GM23338 (cell line): ENCODE measurements around the gene TSC22D1. TPM values are rescaled to one million over a fixed set of nuclear protein-coding genes. Genes with fewer than 3 reads are reported as not detected.

ENCODE experiments used
- ATAC-seq: fragments of 200-7000 bp; cut with Tn5 transposase; 3 replicates; pipeline ENCODE4 v1.9.1; 2020
- DNase-seq: peaks from one replicate; pipeline ENCODE4 v3.0.0-alpha.2; 2015; ENCODE audit warnings: low spot score
- H2AFZ ChIP-seq: fragments of 200-600 bp; sonication (generic); 2 replicates; pipeline ENCODE4 v1.8.0; 2016; ENCODE audit warnings: antibody characterized with exemption, mild to moderate bottlenecking, moderate library complexity
- H3F3A ChIP-seq: fragments of 200-600 bp; sonication (generic); replicated peaks from 2 replicates; pipeline ENCODE4 v1.8.0; 2017; ENCODE audit warnings: antibody characterized with exemption, mixed run types, low read depth
- H3K27ac ChIP-seq: fragments of 200-600 bp; sonication (generic); 2 replicates; pipeline ENCODE4 v1.6.1; 2016; ENCODE audit warnings: low read depth
- H3K27me3 ChIP-seq: fragments of 200-600 bp; sonication (generic); 2 replicates; pipeline ENCODE4 v1.8.0; 2016; ENCODE audit warnings: mild to moderate bottlenecking, mixed run types, moderate library complexity; ENCODE audit not compliant: insufficient read depth
- H3K36me3 ChIP-seq: fragments of 200-600 bp; sonication (generic); 2 replicates; pipeline ENCODE4 v1.8.0; 2016; ENCODE audit warnings: mild to moderate bottlenecking; ENCODE audit not compliant: insufficient read depth
- H3K4me1 ChIP-seq: fragments of 200-600 bp; sonication (generic); 2 replicates; pipeline ENCODE4 v1.8.0; 2016; ENCODE audit warnings: mild to moderate bottlenecking, moderate library complexity; ENCODE audit not compliant: insufficient read depth
- H3K4me2 ChIP-seq: fragments of 200-600 bp; sonication (generic); 2 replicates; pipeline ENCODE4 v1.7.1; 2017; ENCODE audit warnings: mixed run types
- H3K4me3 ChIP-seq: fragments of 200-600 bp; sonication (generic); 2 replicates; pipeline ENCODE4 v1.6.1; 2016; ENCODE audit warnings: mixed run types
- H3K79me2 ChIP-seq: fragments of 200-600 bp; sonication (generic); replicated peaks from 2 replicates; pipeline ENCODE4 v1.8.0; 2017; ENCODE audit warnings: mild to moderate bottlenecking; ENCODE audit not compliant: insufficient read depth
- H3K9me2 ChIP-seq: fragments of 200-600 bp; sonication (generic); 2 replicates; pipeline ENCODE4 v1.8.0; 2017; ENCODE audit not compliant: insufficient read depth
- H4K20me1 ChIP-seq: fragments of 200-600 bp; sonication (generic); replicated peaks from 2 replicates; pipeline ENCODE4 v1.8.0; 2017; ENCODE audit warnings: mild to moderate bottlenecking; ENCODE audit not compliant: insufficient read depth
- H3K27ac Mint-ChIP-seq: 2 replicates; pipeline ENCODE4 v1.8.0; 2020; ENCODE audit warnings: inconsistent platforms, mild to moderate bottlenecking, moderate library complexity, mixed read lengths
- H3K27me3 Mint-ChIP-seq: 3 replicates; pipeline ENCODE4 v1.8.0; 2022; ENCODE audit warnings: low read depth, mild to moderate bottlenecking, moderate library complexity, mixed read lengths, inconsistent platforms; ENCODE audit not compliant: insufficient read depth, poor library complexity
- H3K36me3 Mint-ChIP-seq: 3 replicates; pipeline ENCODE4 v1.8.0; 2021; ENCODE audit warnings: low read depth, mild to moderate bottlenecking, inconsistent platforms, moderate library complexity, mixed read lengths
- H3K4me1 Mint-ChIP-seq: 3 replicates; pipeline ENCODE4 v1.8.0; 2020; ENCODE audit warnings: mild to moderate bottlenecking, inconsistent platforms, mixed read lengths
- H3K4me3 Mint-ChIP-seq: 3 replicates; pipeline ENCODE4 v1.8.0; 2021; ENCODE audit warnings: moderate library complexity, mild to moderate bottlenecking, inconsistent platforms, mixed read lengths
- H3K9me3 Mint-ChIP-seq: 3 replicates; pipeline ENCODE4 v1.8.0; 2020; ENCODE audit warnings: moderate library complexity, mild to moderate bottlenecking, inconsistent platforms, mixed read lengths
- EZH2 ChIP-seq: fragments of 200-600 bp; sonication (generic); IDR thresholded peaks from one replicate; pipeline ENCODE4 v1.8.0; 2017; ENCODE audit warnings: antibody characterized with exemption, mild to moderate bottlenecking, low read depth; ENCODE audit not compliant: unreplicated experiment
- EZH2phosphoT487 ChIP-seq: fragments of 200-600 bp; sonication (generic); IDR thresholded peaks from one replicate; pipeline ENCODE4 v1.8.1; 2018; ENCODE audit warnings: antibody characterized with exemption; ENCODE audit not compliant: unreplicated experiment
- JUNB ChIP-seq: IDR thresholded peaks from one replicate; pipeline ENCODE4 v1.6.1; 2016; ENCODE audit warnings: antibody characterized with exemption; ENCODE audit not compliant: unreplicated experiment
- POLR2AphosphoS5 ChIP-seq: IDR thresholded peaks from 2 replicates; pipeline ENCODE4 v1.6.1; 2016; ENCODE audit warnings: antibody characterized with exemption, low read depth
- polyA plus RNA-seq: library from polyadenylated mRNA; unstranded; fragments of >200 nt; fragmentation: Nextera tagmentation; extraction: Ambion mirVana; gene quantifications from 2 replicates; pipeline ENCODE4 v1.2.1, GENCODE V29; 2016
- total RNA-seq: library from RNA; depleted of rRNA; stranded (reverse); fragments of >200 nt; shearing (Covaris generic); gene quantifications from 2 replicates; pipeline ENCODE4 v1.2.3, GENCODE V29; 2014
- TF ChIP-seq, protein P1 (sequence below): IDR thresholded peaks from one replicate; pipeline ENCODE4 v1.6.1; 2018; ENCODE audit warnings: antibody characterized with exemption; ENCODE audit not compliant: unreplicated experiment
- TF ChIP-seq, protein P2 (sequence below): IDR thresholded peaks from 2 replicates; pipeline ENCODE4 v1.6.1; 2016; ENCODE audit warnings: antibody characterized with exemption
- TF ChIP-seq, protein P3 (sequence below), 2 experiments: fragments of 200-600 bp in 1 of 2; sonication (generic) in 1 of 2; conservative IDR thresholded peaks; 2 replicates each; pipeline versions ENCODE4 v1.5.1 to v1.6.1; 2016 to 2017; ENCODE audit warnings: antibody characterized with exemption in 2 of 2, low read depth in 2 of 2, mild to moderate bottlenecking in 2 of 2, moderate library complexity in 1 of 2

Gene TSC22D1
- total and polyA plus RNA-seq, 2 experiments from 2014 or later, result 58.5 to 114 TPM

DNA sequence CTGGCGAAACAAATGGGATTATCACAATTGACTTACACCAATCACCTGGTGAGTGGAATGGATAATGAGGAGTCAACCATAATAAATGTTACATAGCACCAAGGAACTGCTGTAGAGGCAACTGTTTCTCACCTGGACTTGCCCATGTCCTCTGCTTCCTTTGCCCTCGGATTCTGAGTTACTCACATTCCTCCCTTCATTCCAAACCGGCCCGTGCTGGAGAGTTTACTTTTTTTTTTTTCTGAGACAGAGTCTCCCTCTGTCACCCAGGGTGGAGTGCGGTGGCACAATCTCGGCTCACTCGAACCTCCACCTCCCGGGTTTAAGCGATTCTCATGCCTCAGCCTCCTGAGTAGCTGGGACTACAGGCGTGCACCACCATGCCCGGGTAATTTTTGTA lies 41.5 kb upstream of the TSC22D1 start:
- no peaks in the 10 kb centered on the region for H3K4me1 ChIP-seq
- no peaks in the 10 kb centered on the region for H3K36me3 Mint-ChIP-seq
- H3K9me3 Mint-ChIP-seq, result no peaks in the 10 kb centered on the region
- no peaks in the 10 kb centered on the region for H4K20me1 ChIP-seq
- peaks cover 3% of the 10 kb centered on the region; the same call in 1 of the 3 replicates for H3K4me1 Mint-ChIP-seq
- no peaks in the 10 kb centered on the region for H3K36me3 ChIP-seq
- H3K4me2 ChIP-seq, result no peak overlapping the region
- TF ChIP-seq, protein P1, sequence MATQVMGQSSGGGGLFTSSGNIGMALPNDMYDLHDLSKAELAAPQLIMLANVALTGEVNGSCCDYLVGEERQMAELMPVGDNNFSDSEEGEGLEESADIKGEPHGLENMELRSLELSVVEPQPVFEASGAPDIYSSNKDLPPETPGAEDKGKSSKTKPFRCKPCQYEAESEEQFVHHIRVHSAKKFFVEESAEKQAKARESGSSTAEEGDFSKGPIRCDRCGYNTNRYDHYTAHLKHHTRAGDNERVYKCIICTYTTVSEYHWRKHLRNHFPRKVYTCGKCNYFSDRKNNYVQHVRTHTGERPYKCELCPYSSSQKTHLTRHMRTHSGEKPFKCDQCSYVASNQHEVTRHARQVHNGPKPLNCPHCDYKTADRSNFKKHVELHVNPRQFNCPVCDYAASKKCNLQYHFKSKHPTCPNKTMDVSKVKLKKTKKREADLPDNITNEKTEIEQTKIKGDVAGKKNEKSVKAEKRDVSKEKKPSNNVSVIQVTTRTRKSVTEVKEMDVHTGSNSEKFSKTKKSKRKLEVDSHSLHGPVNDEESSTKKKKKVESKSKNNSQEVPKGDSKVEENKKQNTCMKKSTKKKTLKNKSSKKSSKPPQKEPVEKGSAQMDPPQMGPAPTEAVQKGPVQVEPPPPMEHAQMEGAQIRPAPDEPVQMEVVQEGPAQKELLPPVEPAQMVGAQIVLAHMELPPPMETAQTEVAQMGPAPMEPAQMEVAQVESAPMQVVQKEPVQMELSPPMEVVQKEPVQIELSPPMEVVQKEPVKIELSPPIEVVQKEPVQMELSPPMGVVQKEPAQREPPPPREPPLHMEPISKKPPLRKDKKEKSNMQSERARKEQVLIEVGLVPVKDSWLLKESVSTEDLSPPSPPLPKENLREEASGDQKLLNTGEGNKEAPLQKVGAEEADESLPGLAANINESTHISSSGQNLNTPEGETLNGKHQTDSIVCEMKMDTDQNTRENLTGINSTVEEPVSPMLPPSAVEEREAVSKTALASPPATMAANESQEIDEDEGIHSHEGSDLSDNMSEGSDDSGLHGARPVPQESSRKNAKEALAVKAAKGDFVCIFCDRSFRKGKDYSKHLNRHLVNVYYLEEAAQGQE, result no peak
- no peak overlapping the region for H3K4me3 Mint-ChIP-seq
- peak; percentile 14 for DNase-seq
- peak overlapping the region; percentile 18; the same call in 1 of the 2 replicates for H3K27ac Mint-ChIP-seq
- H3K4me3 ChIP-seq, result no peak overlapping the region
- H3K9me2 ChIP-seq, result no peaks in the 10 kb centered on the region
- H3K27me3 Mint-ChIP-seq, result peaks cover 2% of the 10 kb centered on the region
- no peak overlapping the region for H3K27ac ChIP-seq
- H2AFZ ChIP-seq, result no peak overlapping the region
- no peaks in the 10 kb centered on the region for H3K27me3 ChIP-seq
- no peaks in the 10 kb centered on the region for H3K79me2 ChIP-seq
- no peak for ATAC-seq
- no peaks in the 10 kb centered on the region for H3F3A ChIP-seq

DNA sequence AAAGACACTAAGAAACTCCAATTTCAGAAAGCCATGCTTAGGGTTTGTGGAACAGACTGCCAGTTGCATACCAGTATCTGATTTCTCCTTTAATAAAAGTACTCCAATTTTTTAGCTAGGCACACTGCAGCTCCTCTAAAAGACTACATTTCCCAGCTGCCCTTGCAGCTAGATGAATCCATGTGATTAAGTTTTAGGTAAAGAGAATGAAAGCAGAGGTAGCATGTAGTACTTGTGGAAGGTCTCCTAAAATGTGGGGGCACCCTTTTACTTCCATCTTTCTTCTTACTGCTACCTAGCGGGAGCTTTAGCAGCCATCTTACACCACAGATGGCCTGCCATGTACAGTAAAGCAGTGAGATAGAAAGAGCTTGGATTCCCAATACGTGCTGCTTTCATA lies 33.0 kb upstream of the TSC22D1 start:
- no peaks in the 10 kb centered on the region for H3K4me1 Mint-ChIP-seq
- Histone ChIP-seq H3K79me2 (no peaks in the 10 kb centered on the region), H3K36me3 (no peaks in the 10 kb centered on the region; the same call in 1 of the 2 replicates), H3K4me2 (no peak overlapping the region), H4K20me1 (no peaks in the 10 kb centered on the region), H3K27ac (no peak overlapping the region), H2AFZ (peak overlapping the region; percentile 85), H3K9me2 (no peaks in the 10 kb centered on the region), H3F3A (no peaks in the 10 kb centered on the region), H3K4me3 (no peak overlapping the region), H3K4me1 (no peaks in the 10 kb centered on the region), H3K27me3 (no peaks in the 10 kb centered on the region)
- H3K36me3 Mint-ChIP-seq, result peaks cover 7% of the 10 kb centered on the region
- no peaks in the 10 kb centered on the region for H3K27me3 Mint-ChIP-seq
- DNase-seq, result peak; percentile 65
- H3K27ac Mint-ChIP-seq, result no peak overlapping the region
- ATAC-seq, result peak; percentile 63
- H3K4me3 Mint-ChIP-seq, result no peak overlapping the region
- TF ChIP-seq, protein P2, sequence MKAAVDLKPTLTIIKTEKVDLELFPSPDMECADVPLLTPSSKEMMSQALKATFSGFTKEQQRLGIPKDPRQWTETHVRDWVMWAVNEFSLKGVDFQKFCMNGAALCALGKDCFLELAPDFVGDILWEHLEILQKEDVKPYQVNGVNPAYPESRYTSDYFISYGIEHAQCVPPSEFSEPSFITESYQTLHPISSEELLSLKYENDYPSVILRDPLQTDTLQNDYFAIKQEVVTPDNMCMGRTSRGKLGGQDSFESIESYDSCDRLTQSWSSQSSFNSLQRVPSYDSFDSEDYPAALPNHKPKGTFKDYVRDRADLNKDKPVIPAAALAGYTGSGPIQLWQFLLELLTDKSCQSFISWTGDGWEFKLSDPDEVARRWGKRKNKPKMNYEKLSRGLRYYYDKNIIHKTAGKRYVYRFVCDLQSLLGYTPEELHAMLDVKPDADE, result peak; percentile 59
- TF ChIP-seq EZH2phosphoT487, result no peak
- TF ChIP-seq EZH2, result no peak
- H3K9me3 Mint-ChIP-seq, result peaks cover 13% of the 10 kb centered on the region

DNA sequence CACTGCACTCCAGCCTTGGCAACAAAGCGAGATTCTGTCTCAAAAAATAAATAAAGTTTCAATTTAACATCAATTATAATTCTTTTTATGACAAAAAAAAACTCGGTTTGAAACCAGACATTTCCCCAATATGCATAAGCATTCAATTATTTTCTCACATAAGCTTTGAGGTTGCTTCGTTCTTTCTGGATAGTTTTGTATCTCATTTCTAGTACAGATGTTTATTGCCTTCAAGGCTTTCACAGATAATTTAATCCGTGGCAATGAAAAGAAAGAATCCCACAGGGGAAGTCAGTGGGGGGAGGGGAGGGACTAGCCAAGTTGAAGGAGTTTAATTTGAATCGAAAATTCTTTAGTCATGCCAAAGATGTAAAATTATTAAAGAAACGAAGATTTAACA lies 29.6 kb upstream of the TSC22D1 start:
- peaks cover 10% of the 10 kb centered on the region for H3K9me3 Mint-ChIP-seq
- Histone ChIP-seq H3K4me3 (no peak overlapping the region), H4K20me1 (no peaks in the 10 kb centered on the region), H3K4me1 (no peaks in the 10 kb centered on the region), H2AFZ (no peak overlapping the region), H3F3A (no peaks in the 10 kb centered on the region), H3K4me2 (no peak overlapping the region), H3K36me3 (no peaks in the 10 kb centered on the region; the same call in 1 of the 2 replicates), H3K27me3 (no peaks in the 10 kb centered on the region), H3K79me2 (no peaks in the 10 kb centered on the region), H3K9me2 (no peaks in the 10 kb centered on the region), H3K27ac (no peak overlapping the region)
- no peak overlapping the region for H3K27ac Mint-ChIP-seq
- DNase-seq, result no peak
- ATAC-seq, result no peak
- H3K4me3 Mint-ChIP-seq, result no peak overlapping the region
- H3K4me1 Mint-ChIP-seq, result no peaks in the 10 kb centered on the region
- H3K27me3 Mint-ChIP-seq, result no peaks in the 10 kb centered on the region
- peaks cover 6% of the 10 kb centered on the region for H3K36me3 Mint-ChIP-seq
- TF ChIP-seq, protein P1, result no peak
- TF ChIP-seq EZH2phosphoT487 (no peak), POLR2AphosphoS5 (no peak), EZH2 (no peak), JUNB (no peak)
- TF ChIP-seq, protein P2, result no peak
- TF ChIP-seq, protein P3, sequence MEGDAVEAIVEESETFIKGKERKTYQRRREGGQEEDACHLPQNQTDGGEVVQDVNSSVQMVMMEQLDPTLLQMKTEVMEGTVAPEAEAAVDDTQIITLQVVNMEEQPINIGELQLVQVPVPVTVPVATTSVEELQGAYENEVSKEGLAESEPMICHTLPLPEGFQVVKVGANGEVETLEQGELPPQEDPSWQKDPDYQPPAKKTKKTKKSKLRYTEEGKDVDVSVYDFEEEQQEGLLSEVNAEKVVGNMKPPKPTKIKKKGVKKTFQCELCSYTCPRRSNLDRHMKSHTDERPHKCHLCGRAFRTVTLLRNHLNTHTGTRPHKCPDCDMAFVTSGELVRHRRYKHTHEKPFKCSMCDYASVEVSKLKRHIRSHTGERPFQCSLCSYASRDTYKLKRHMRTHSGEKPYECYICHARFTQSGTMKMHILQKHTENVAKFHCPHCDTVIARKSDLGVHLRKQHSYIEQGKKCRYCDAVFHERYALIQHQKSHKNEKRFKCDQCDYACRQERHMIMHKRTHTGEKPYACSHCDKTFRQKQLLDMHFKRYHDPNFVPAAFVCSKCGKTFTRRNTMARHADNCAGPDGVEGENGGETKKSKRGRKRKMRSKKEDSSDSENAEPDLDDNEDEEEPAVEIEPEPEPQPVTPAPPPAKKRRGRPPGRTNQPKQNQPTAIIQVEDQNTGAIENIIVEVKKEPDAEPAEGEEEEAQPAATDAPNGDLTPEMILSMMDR (conservative IDR thresholded peaks at IDR 0.05; ENCODE audit: low read depth in 2 of 2), result no peak
